ENCODE results near the gene LDAH.
"Not testable (repeated sequence)": the region's sequence is repeated elsewhere in the genome, so short reads cannot be mapped to it uniquely, and the experiment has no call there.

The LDAH gene

DNA sequence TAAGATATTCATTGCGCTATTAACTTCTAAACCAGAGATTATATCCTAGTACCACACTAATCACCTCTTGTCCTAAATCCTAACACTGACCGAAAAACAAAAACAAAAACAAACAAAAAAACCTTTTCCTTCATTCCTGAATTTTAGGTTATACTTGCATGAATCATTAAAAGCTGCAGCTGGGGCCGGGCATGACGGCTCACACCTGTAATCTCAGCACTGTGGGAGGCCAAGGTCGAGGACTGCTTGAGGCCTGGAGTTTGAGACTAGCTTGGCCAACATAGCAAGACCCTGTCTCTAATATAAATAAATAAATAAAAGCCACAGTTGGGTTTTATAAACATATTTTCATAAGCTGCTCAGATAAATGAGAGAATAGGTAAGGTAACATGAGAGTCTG, 96.0 kb downstream of the LDAH start:
- Histone ChIP-seq H3K9me3 (ENCODE audit: control insufficient read depth, low read length) (no peaks in the 10 kb centered on the region), H3K4me1 (ENCODE audit: control insufficient read depth, insufficient read depth, low read length, poor library complexity, severe bottlenecking) (no peaks in the 10 kb centered on the region), H3K27me3 (replicated peaks; ENCODE audit: control insufficient read depth, insufficient read depth, low read length, poor library complexity, severe bottlenecking) (no peaks in the 10 kb centered on the region), H3K27ac (ENCODE audit: insufficient read depth, low read length, poor library complexity, severe bottlenecking) (no peak overlapping the region), H3K36me3 (ENCODE audit: control insufficient read depth, insufficient read depth, low read length) (no peaks in the 10 kb centered on the region), H3K4me3 (ENCODE audit: insufficient read depth, low read depth, low read length, poor library complexity, severe bottlenecking) (no peak overlapping the region)
- no peak for DNase-seq

DNA sequence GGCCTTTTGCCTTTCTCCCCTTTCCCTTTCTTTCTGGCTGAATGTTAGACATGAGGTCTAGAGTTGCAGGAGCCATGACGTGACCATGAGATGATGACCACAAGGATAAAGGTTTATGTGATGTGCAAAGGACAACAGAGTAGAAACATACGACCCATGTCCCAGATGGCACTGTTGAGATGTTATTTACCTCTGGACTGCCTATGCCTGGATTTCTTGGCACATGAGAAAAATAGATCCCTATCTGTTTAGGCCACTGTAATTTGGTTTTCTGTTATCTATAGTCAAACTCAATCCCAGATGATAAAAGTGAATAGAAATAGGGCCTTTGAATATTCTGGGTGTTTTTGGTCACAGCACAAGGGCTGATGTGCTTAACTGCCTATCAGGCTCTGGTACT, 97.1 kb downstream of the LDAH start:
- Histone ChIP-seq H3K36me3 (ENCODE audit: control insufficient read depth, insufficient read depth, low read length) (no peaks in the 10 kb centered on the region), H3K4me1 (ENCODE audit: control insufficient read depth, insufficient read depth, low read length, poor library complexity, severe bottlenecking) (no peaks in the 10 kb centered on the region), H3K27ac (ENCODE audit: insufficient read depth, low read length, poor library complexity, severe bottlenecking) (no peak overlapping the region), H3K4me3 (ENCODE audit: insufficient read depth, low read depth, low read length, poor library complexity, severe bottlenecking) (no peak overlapping the region), H3K9me3 (ENCODE audit: control insufficient read depth, low read length) (no peaks in the 10 kb centered on the region), H3K27me3 (replicated peaks; ENCODE audit: control insufficient read depth, insufficient read depth, low read length, poor library complexity, severe bottlenecking) (no peaks in the 10 kb centered on the region)
- no peak for DNase-seq

DNA sequence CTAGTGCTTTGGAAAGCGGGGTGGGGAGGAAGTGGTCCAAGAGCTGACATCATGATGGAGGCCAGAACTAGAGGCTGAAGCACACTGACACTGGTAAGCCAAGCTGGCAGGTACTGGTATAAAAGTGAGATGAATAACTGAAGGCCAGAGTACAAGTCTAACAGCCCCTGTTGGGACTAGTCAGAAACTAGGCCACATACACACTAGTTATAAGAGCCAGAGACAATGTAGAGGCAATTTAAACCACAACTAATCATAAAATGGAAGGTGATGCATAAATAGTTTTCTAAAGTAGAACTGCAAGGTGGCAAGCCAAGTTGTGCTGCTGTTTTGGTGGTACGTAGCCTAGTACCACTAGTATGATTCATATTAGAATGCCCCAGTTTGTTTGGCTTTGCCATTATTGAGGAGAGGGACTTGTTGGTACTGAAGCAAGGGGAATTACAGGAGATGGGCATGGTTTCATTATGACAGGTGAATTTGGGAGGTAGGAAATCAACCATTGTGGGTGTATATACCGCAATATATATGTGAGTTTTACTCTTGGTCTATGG, 98.3 kb downstream of the LDAH start:
- H3K27ac ChIP-seq (ENCODE audit: insufficient read depth, low read length, poor library complexity, severe bottlenecking) = no peak overlapping the region
- no peaks in the 10 kb centered on the region for H3K36me3 ChIP-seq (ENCODE audit: control insufficient read depth, insufficient read depth, low read length)
- H3K4me3 ChIP-seq (ENCODE audit: insufficient read depth, low read depth, low read length, poor library complexity, severe bottlenecking) = no peak overlapping the region
- no peaks in the 10 kb centered on the region for H3K27me3 ChIP-seq (replicated peaks; ENCODE audit: control insufficient read depth, insufficient read depth, low read length, poor library complexity, severe bottlenecking)
- no peak for DNase-seq
- H3K9me3 ChIP-seq (ENCODE audit: control insufficient read depth, low read length) = no peaks in the 10 kb centered on the region
- H3K4me1 ChIP-seq (ENCODE audit: control insufficient read depth, insufficient read depth, low read length, poor library complexity, severe bottlenecking) = no peaks in the 10 kb centered on the region

DNA sequence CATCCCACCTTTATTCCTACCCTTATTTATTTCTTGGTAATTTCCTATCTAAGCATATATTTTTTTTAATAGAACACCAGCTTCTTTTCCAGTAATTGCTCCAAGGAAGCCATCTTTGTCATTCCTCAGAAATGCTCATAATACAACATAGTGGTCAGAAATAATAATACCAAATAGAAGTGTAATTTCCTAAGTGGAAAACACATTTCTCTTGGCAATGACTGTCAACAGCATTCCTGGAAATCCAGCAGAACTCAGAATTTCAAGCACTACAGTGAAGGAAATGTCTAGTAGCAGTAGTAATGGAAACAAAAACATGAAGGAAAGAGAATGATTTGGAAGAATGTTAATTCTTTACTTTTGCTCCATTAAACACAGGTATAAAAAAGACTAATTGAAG, 99.4 kb downstream of the LDAH start:
- DNase-seq = no peak
- Histone ChIP-seq H3K4me1 (ENCODE audit: control insufficient read depth, insufficient read depth, low read length, poor library complexity, severe bottlenecking) (no peaks in the 10 kb centered on the region), H3K27ac (ENCODE audit: insufficient read depth, low read length, poor library complexity, severe bottlenecking) (no peak overlapping the region), H3K9me3 (ENCODE audit: control insufficient read depth, low read length) (no peaks in the 10 kb centered on the region), H3K36me3 (ENCODE audit: control insufficient read depth, insufficient read depth, low read length) (no peaks in the 10 kb centered on the region), H3K4me3 (ENCODE audit: insufficient read depth, low read depth, low read length, poor library complexity, severe bottlenecking) (no peak overlapping the region), H3K27me3 (replicated peaks; ENCODE audit: control insufficient read depth, insufficient read depth, low read length, poor library complexity, severe bottlenecking) (no peaks in the 10 kb centered on the region)

DNA sequence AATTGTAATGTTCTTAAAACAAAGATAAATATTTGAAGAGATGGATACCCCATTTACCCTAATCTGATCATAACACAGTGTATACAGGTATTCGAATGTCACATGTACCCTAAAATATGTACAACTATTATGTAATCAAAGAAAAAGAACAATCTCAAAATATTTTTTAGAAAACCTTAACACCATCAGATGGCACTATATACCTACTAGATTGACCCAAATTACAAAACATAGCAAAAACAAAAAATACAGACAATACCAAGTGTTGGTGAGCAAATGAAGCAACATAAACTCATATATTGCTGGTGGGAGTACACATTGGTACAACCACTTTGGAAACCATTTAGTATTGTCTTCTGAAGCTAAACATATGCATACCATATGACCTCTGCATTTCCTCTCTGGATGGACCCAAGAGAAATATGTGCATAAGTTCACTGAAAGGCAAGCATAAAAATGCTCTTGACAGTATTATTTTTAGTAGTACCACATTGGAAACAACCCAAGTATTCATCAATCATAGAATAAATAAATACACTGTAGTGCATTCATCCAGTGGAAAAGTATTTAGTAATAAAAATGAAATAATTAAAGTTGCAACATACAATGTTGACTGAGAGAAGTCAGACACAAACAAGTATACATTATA, 100.2 kb downstream of the LDAH start:
- Histone ChIP-seq H3K36me3 (ENCODE audit: control insufficient read depth, insufficient read depth, low read length) (no peaks in the 10 kb centered on the region), H3K27ac (ENCODE audit: insufficient read depth, low read length, poor library complexity, severe bottlenecking) (no peak overlapping the region), H3K4me1 (ENCODE audit: control insufficient read depth, insufficient read depth, low read length, poor library complexity, severe bottlenecking) (no peaks in the 10 kb centered on the region), H3K4me3 (ENCODE audit: insufficient read depth, low read depth, low read length, poor library complexity, severe bottlenecking) (no peak overlapping the region), H3K9me3 (ENCODE audit: control insufficient read depth, low read length) (no peaks in the 10 kb centered on the region), H3K27me3 (replicated peaks; ENCODE audit: control insufficient read depth, insufficient read depth, low read length, poor library complexity, severe bottlenecking) (no peaks in the 10 kb centered on the region)
- DNase-seq = no peak

DNA sequence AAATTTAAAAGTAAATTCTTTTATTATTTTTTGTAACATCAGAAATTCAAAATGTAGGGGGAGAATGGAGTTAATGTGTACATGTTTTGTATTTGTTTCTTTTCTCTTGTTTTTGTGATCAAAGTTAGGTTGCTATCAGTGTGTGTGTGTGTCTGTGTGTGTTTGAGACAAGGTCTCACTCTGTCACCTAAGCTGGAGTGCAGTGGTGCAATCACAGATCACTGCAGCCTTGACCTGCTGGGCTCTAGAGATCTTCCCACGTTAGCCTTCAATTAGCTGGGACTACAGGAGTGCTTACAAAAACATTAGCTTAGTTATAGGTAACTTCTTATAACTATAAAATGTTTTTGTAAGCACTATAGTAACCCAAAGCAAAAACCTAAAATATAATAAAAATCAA, 105.3 kb downstream of the LDAH start:
- no peaks in the 10 kb centered on the region for H3K27me3 ChIP-seq (replicated peaks; ENCODE audit: control insufficient read depth, insufficient read depth, low read length, poor library complexity, severe bottlenecking)
- H3K9me3 ChIP-seq (ENCODE audit: control insufficient read depth, low read length) = no peaks in the 10 kb centered on the region
- DNase-seq = no peak
- H3K4me3 ChIP-seq (ENCODE audit: insufficient read depth, low read depth, low read length, poor library complexity, severe bottlenecking) = no peak overlapping the region
- H3K27ac ChIP-seq (ENCODE audit: insufficient read depth, low read length, poor library complexity, severe bottlenecking) = no peak overlapping the region
- no peaks in the 10 kb centered on the region for H3K4me1 ChIP-seq (ENCODE audit: control insufficient read depth, insufficient read depth, low read length, poor library complexity, severe bottlenecking)
- H3K36me3 ChIP-seq (ENCODE audit: control insufficient read depth, insufficient read depth, low read length) = no peaks in the 10 kb centered on the region

DNA sequence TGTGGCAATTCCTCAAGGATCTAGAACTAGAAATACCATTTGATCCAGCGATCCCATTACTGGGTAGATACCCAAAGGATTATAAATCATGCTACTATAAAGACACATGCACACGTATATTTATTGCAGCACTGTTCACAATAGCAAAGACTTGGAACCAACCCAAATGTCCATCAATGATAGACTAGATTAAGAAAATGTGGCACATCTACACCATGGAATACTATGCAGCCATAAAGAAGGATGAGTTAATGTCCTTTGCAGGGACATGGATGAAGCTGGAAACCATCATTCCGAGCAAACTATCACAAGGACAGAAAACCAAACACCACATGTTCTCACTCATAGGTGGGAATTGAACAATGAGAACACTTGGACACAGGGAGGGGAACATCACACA, 106.7 kb downstream of the LDAH start:
- H3K4me1 ChIP-seq (ENCODE audit: control insufficient read depth, insufficient read depth, low read length, poor library complexity, severe bottlenecking) = not testable (repeated sequence)

DNA sequence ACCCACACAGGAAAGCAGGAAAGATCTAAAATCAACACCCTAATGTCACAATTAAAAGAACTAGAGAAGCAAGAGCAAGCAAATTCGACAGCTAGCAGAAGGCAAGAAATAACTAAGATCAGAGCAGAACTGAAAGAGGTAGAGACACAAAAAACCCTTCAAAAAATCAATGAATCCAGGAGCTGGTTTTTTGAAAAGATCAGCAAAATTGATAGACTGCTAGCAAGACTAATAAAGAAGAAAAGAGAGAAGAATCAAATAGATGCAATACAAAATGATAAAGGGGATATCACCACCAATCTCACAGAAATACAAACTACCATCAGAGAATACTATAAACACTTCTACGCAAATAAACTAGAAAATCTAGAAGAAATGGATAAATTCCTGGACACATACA, 108.5 kb downstream of the LDAH start:
- not testable (repeated sequence) for H3K36me3 ChIP-seq (ENCODE audit: control insufficient read depth, insufficient read depth, low read length); H3K27ac ChIP-seq (ENCODE audit: insufficient read depth, low read length, poor library complexity, severe bottlenecking); H3K9me3 ChIP-seq (ENCODE audit: control insufficient read depth, low read length); H3K4me1 ChIP-seq (ENCODE audit: control insufficient read depth, insufficient read depth, low read length, poor library complexity, severe bottlenecking); H3K27me3 ChIP-seq (replicated peaks; ENCODE audit: control insufficient read depth, insufficient read depth, low read length, poor library complexity, severe bottlenecking); H3K4me3 ChIP-seq (ENCODE audit: insufficient read depth, low read depth, low read length, poor library complexity, severe bottlenecking); DNase-seq

More for the DNA sequence above, 106.7 kb downstream of the LDAH start:
- not testable (repeated sequence) for H3K4me3 ChIP-seq (ENCODE audit: insufficient read depth, low read depth, low read length, poor library complexity, severe bottlenecking); H3K36me3 ChIP-seq (ENCODE audit: control insufficient read depth, insufficient read depth, low read length); H3K27me3 ChIP-seq (replicated peaks; ENCODE audit: control insufficient read depth, insufficient read depth, low read length, poor library complexity, severe bottlenecking); H3K27ac ChIP-seq (ENCODE audit: insufficient read depth, low read length, poor library complexity, severe bottlenecking); H3K9me3 ChIP-seq (ENCODE audit: control insufficient read depth, low read length); DNase-seq

DNA sequence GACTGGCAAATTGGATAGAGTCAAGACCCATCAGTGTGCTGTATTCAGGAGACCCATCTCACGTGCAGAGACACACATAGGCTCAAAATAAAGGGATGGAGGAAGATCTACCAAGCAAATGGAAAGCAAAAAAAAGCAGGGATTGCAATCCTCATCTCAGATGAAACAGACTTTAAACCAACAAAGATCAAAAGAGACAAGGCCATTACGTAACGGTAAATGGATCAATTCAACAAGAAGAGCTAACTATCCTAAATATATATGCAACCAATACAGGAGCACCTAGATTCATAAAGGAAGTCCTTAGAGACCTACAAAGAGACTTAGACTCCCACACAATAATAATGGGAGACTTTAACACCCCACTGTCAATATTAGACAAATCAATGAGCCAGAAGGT, 109.3 kb downstream of the LDAH start:
- not testable (repeated sequence) for DNase-seq; H3K9me3 ChIP-seq (ENCODE audit: control insufficient read depth, low read length); H3K27me3 ChIP-seq (replicated peaks; ENCODE audit: control insufficient read depth, insufficient read depth, low read length, poor library complexity, severe bottlenecking); H3K4me3 ChIP-seq (ENCODE audit: insufficient read depth, low read depth, low read length, poor library complexity, severe bottlenecking); H3K36me3 ChIP-seq (ENCODE audit: control insufficient read depth, insufficient read depth, low read length); H3K27ac ChIP-seq (ENCODE audit: insufficient read depth, low read length, poor library complexity, severe bottlenecking); H3K4me1 ChIP-seq (ENCODE audit: control insufficient read depth, insufficient read depth, low read length, poor library complexity, severe bottlenecking)

DNA sequence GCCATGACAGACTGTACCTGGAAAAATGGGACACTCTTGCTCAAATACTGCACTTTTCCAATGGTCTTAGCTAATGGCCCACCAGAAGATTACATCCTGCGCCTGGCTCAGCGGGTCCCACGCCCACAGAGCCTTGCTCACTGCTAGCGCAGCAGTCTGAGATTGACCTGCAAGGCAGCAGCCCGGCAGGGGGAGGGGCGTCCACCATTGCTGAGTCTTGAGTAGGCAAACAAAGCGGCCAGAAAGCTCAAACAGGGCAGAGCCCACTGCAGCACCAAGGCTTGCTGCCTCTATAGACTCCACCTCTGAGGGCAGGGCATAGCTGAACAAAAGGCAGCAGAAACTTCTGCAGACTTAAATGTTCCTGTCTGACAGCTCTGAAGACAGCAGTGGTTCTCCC, 111.3 kb downstream of the LDAH start:
- not testable (repeated sequence) for H3K27me3 ChIP-seq (replicated peaks; ENCODE audit: control insufficient read depth, insufficient read depth, low read length, poor library complexity, severe bottlenecking); H3K4me1 ChIP-seq (ENCODE audit: control insufficient read depth, insufficient read depth, low read length, poor library complexity, severe bottlenecking); H3K36me3 ChIP-seq (ENCODE audit: control insufficient read depth, insufficient read depth, low read length); H3K27ac ChIP-seq (ENCODE audit: insufficient read depth, low read length, poor library complexity, severe bottlenecking); H3K9me3 ChIP-seq (ENCODE audit: control insufficient read depth, low read length); DNase-seq; H3K4me3 ChIP-seq (ENCODE audit: insufficient read depth, low read depth, low read length, poor library complexity, severe bottlenecking)

All from effector memory CD4-positive, alpha-beta T cell (primary cell).